Superior temporal gyrus (tissue), 1 donor: Measurements from ENCODE around the gene KCNJ9.

ENCODE experiments used
- DNase-seq: peaks from one replicate; pipeline ENCODE4 v3.0.0-alpha.2; 2016; ENCODE audit errors: extremely low spot score

Gene KCNJ9

GRCh38 chr1:160087118-160087662 is 5.9 kb downstream of the KCNJ9 start:
- DNase-seq = no peak

GRCh38 chr1:160089883-160090282 is 8.5 kb downstream of the KCNJ9 start:
- no peak for DNase-seq

- DNase-seq = no peak
These were observed 9.4 kb downstream of the KCNJ9 start for GRCh38 chr1:160090760-160091159.

GRCh38 chr1:160091666-160092223 is 10.4 kb downstream of the KCNJ9 start:
- no peak for DNase-seq

GRCh38 chr1:160092366-160093068 is 11.2 kb downstream of the KCNJ9 start:
- DNase-seq = peak; percentile 68

GRCh38 chr1:160093069-160093395 is 11.7 kb downstream of the KCNJ9 start:
- no peak for DNase-seq

- peak; percentile 26 for DNase-seq
These were observed 12.4 kb downstream of the KCNJ9 start for GRCh38 chr1:160093624-160094290.

- DNase-seq = peak; percentile 38
These were observed 12.9 kb downstream of the KCNJ9 start for GRCh38 chr1:160094291-160094625.

- DNase-seq = no peak
These were observed 13.5 kb downstream of the KCNJ9 start for GRCh38 chr1:160094806-160095205.

- peak; percentile 94 for DNase-seq
These were observed 14.2 kb downstream of the KCNJ9 start for GRCh38 chr1:160095382-160096105.

GRCh38 chr1:160096274-160097116 is 15.2 kb downstream of the KCNJ9 start:
- peak; percentile 51 for DNase-seq

GRCh38 chr1:160097151-160097910 is 16.0 kb downstream of the KCNJ9 start:
- DNase-seq = peak; percentile 60

GRCh38 chr1:160097911-160098851 is 16.8 kb downstream of the KCNJ9 start, which contains the start of gene IGSF8:
TSS of gene IGSF8 (minus strand) at chr1:160098619. CDS start at chr1:160098472, 147 bp downstream.
- peak; percentile 77 for DNase-seq

- DNase-seq = peak; percentile 92
These were observed 17.7 kb downstream of the KCNJ9 start for GRCh38 chr1:160098852-160099561.

GRCh38 chr1:160099716-160100375 is 18.5 kb downstream of the KCNJ9 start:
- no peak for DNase-seq

- DNase-seq = peak; percentile 96
These were observed 19.8 kb downstream of the KCNJ9 start for GRCh38 chr1:160101037-160101716.

- DNase-seq = peak; percentile 85
These were observed 20.6 kb downstream of the KCNJ9 start for GRCh38 chr1:160101717-160102522.
